K562 (cell line): ENCODE results near the gene MMUT. TPM values are rescaled to one million over a fixed set of nuclear protein-coding genes. Genes with fewer than 3 reads are reported as not detected.

ENCODE experiments used
- CEBPB ChIP-seq: fragments of 450-650 bp; IDR thresholded peaks from 2 replicates; pipeline ENCODE4 v1.6.1; 2016; ENCODE audit warnings: missing genetic modification characterization, missing compliant biosample characterization
- EGR1 ChIP-seq: fragments of 450-650 bp; conservative IDR thresholded peaks from 2 replicates; pipeline ENCODE4 v1.6.1; 2017; ENCODE audit warnings: mild to moderate bottlenecking
- EHMT2 ChIP-seq: fragments of 450-650 bp; IDR thresholded peaks from 2 replicates; pipeline ENCODE4 v1.6.1; 2018; ENCODE audit warnings: antibody characterized with exemption
- EP400 ChIP-seq: fragments of 450-650 bp; IDR thresholded peaks from 2 replicates; pipeline ENCODE4 v1.6.1; 2017; ENCODE audit warnings: antibody characterized with exemption, mild to moderate bottlenecking, moderate library complexity
- ETV1 ChIP-seq: fragments of 450-650 bp; conservative IDR thresholded peaks from 2 replicates; pipeline ENCODE4 v1.6.1; 2016; ENCODE audit warnings: missing genetic modification characterization, control low read depth, low read depth, missing compliant biosample characterization
- HDAC1 ChIP-seq, 2 experiments: fragments of 450-650 bp; IDR thresholded peaks; 2 replicates each; pipeline ENCODE4 v1.6.1; 2016 to 2017; ENCODE audit warnings: inconsistent platforms in 1 of 2, mild to moderate bottlenecking in 1 of 2, moderate library complexity in 1 of 2
- L3MBTL2 ChIP-seq: fragments of 450-650 bp; IDR thresholded peaks from 2 replicates; pipeline ENCODE4 v1.6.1; 2016; ENCODE audit warnings: mild to moderate bottlenecking, moderate library complexity
- LEF1 ChIP-seq: fragments of 450-650 bp; IDR thresholded peaks from 2 replicates; pipeline ENCODE4 v1.6.1; 2016; ENCODE audit warnings: mild to moderate bottlenecking
- MEIS2 ChIP-seq: fragments of 450-650 bp; IDR thresholded peaks from 2 replicates; pipeline ENCODE4 v1.6.1; 2014; ENCODE audit warnings: mild to moderate bottlenecking; ENCODE audit not compliant: partially characterized antibody
- MGA ChIP-seq: fragments of 450-650 bp; IDR thresholded peaks from 2 replicates; pipeline ENCODE4 v1.6.1; 2016; ENCODE audit warnings: mild to moderate bottlenecking, moderate library complexity
- MTA3 ChIP-seq: fragments of 450-650 bp; formaldehyde crosslinking; IDR thresholded peaks from 2 replicates; pipeline ENCODE4 v1.6.1; 2017; ENCODE audit warnings: mild to moderate bottlenecking, borderline replicate concordance
- PHF20 ChIP-seq: fragments of 450-650 bp; IDR thresholded peaks from 2 replicates; pipeline ENCODE4 v1.6.1; 2018; ENCODE audit not compliant: partially characterized antibody
- PKNOX1 ChIP-seq: fragments of 450-650 bp; IDR thresholded peaks from 2 replicates; pipeline ENCODE4 v1.6.1; 2016
- polyA plus RNA-seq, 8 experiments: library from polyadenylated mRNA; depleted of rRNA in 4 of 8; stranded (reverse) in 5 of 8; unstranded in 3 of 8; fragments of >200 nt; fragmentation: Nextera tagmentation in 2 of 8; fragmentation: Illumina TruSeq in 1 of 8; extraction: Ambion mirVana in 2 of 8; extraction: Trizol in 1 of 8; gene quantifications; 2 replicates each; pipeline versions ENCODE4 v1.2.1 to v1.2.3, GENCODE V29; 2011 to 2014; ENCODE audit warnings: inconsistent platforms in 1 of 8, missing spikeins in 1 of 8
- total RNA-seq, 7 experiments: library from RNA; depleted of rRNA in 6 of 7; stranded (reverse); fragments of >200 nt in 6 of 7; fragmentation: Illumina TruSeq in 2 of 7; extraction: Trizol in 2 of 7; gene quantifications; 2 replicates each; pipeline versions ENCODE4 v1.2.1 to v1.2.3, GENCODE V29; 2011 to 2021; ENCODE audit warnings: low replicate concordance in 1 of 7

MMUT gene
- total and polyA plus RNA-seq, 9 of the 15 experiments (the other 6 are each of a cell fraction or from before 2014, with no cell fraction given): 7.1 to 26.4 (median 16.0) TPM

GRCh38 chr6:49386667-49387508, 76.2 kb downstream of the MMUT start (continued):
- TF ChIP-seq MGA (0 out of 2 replicates have a peak, but pooled peaks have one; percentile 9), EP400 (peak; percentile 39; the same call in 1 of the 2 replicates), PKNOX1 (peak; percentile 39), LEF1 (peak; percentile 36; the same call in 1 of the 2 replicates), PHF20 (peak; percentile 49), EGR1 (0 out of 2 replicates have a peak, but pooled peaks have one; percentile 29), EHMT2 (peak; percentile 49; the same call in 1 of the 2 replicates), HDAC1 (IDR thresholded peaks at IDR 0.05) (0 out of 4 replicates have a peak, but pooled peaks of 1 of the 2 experiments have one; percentile 19), CEBPB (tag) (peak; percentile 44; the same call in 1 of the 2 replicates), L3MBTL2 (peak; percentile 29; the same call in 1 of the 2 replicates), MEIS2 (peak; percentile 75), MTA3 (0 out of 2 replicates have a peak, but pooled peaks have one; percentile 31), ETV1 (0 out of 2 replicates have a peak, but pooled peaks have one; percentile 22)
